Kidney (tissue), 14 donors: Measurements from ENCODE around the gene ACTA1. TPM values are rescaled to one million over a fixed set of nuclear protein-coding genes. Genes with fewer than 3 reads are reported as not detected.
A peak's percentile ranks its signal among the peaks of the same experiment; 100 is the strongest.

ENCODE experiments used
- DNase-seq, 5 donors: peaks; one replicate each; pipeline ENCODE4 v3.0.0-alpha.2; 2013 to 2020
- FAIRE-seq: peaks from 2 replicates; lab custom pipeline; 2012; peaks lifted over from hg19 to GRCh38; lab: Jason Lieb, UNC
- H3K27ac ChIP-seq, 2 donors: one replicate each; pipeline ENCODE4 v1.7.0; 2013; ENCODE audit warnings: low read depth in 2 of 2, low read length in 2 of 2, inconsistent platforms in 1 of 2
- H3K27me3 ChIP-seq: one replicate; pipeline ENCODE4 v1.7.1; 2013; ENCODE audit warnings: low read length, inconsistent platforms; ENCODE audit not compliant: control insufficient read depth, insufficient read depth
- H3K36me3 ChIP-seq, 3 donors: one replicate each; pipeline versions ENCODE4 v1.7.0 to v1.7.1; 2013; ENCODE audit warnings: low read length in 3 of 3, control low read depth in 1 of 3, inconsistent platforms in 1 of 3; ENCODE audit not compliant: insufficient read depth in 3 of 3, control insufficient read depth in 2 of 3
- H3K4me1 ChIP-seq, 3 donors: one replicate each; pipeline versions ENCODE4 v1.7.0 to v1.7.1; 2013; ENCODE audit warnings: low read length in 3 of 3, inconsistent platforms in 1 of 3, low read depth in 1 of 3; ENCODE audit not compliant: control insufficient read depth in 2 of 3, insufficient read depth in 2 of 3
- H3K4me3 ChIP-seq, 3 donors: one replicate each; pipeline versions ENCODE4 v1.7.0 to v1.8.1; 2013; ENCODE audit warnings: low read length in 3 of 3, control low read depth in 1 of 3, inconsistent platforms in 1 of 3
- H3K9ac ChIP-seq, 3 donors: one replicate each; pipeline versions ENCODE4 v1.7.0 to v1.7.1; 2013; ENCODE audit warnings: low read length in 3 of 3, control low read depth in 1 of 3, inconsistent platforms in 1 of 3
- H3K9me3 ChIP-seq, 3 donors: one replicate each; pipeline versions ENCODE4 v1.7.0 to v1.7.1; 2013; ENCODE audit warnings: low read length in 3 of 3, control low read depth in 1 of 3, inconsistent platforms in 1 of 3; ENCODE audit not compliant: control insufficient read depth in 2 of 3, insufficient read depth in 1 of 3
- CTCF ChIP-seq: IDR thresholded peaks from 3 replicates; pipeline ENCODE4 v1.5.1; 2012; ENCODE audit warnings: mild to moderate bottlenecking, moderate library complexity, borderline replicate concordance; ENCODE audit not compliant: insufficient read depth; ENCODE audit errors: extremely low read depth
- intact Hi-C: fragments of 100-400 bp; cut with DNase I; formaldehyde crosslinking; loops from one replicate; pipeline ENCODE4 v1.11.1; 2022
- polyA plus RNA-seq: library from polyadenylated mRNA; stranded (reverse); fragments of 350-450 nt; fragmentation: Illumina TruSeq; extraction: RNeasy Lipid Tissue Mini Kit (QIAGEN cat#74804); gene quantifications from one replicate; pipeline ENCODE4 v1.2.3, GENCODE V29; 2014; ENCODE audit warnings: low read depth, low replicate concordance; ENCODE audit not compliant: insufficient read depth
- total RNA-seq: library from RNA; stranded (reverse); fragmentation: NEBNext Ultra II Directional; extraction: Animal tissue kit (Norgen Biotek cat#: 25700); gene quantifications from one replicate; pipeline ENCODE4 v1.2.1, GENCODE V29; 2021
- donor health status: control.
- donor health status: control.
- donor health status: control.
- donor health status: control.
- donor health status: control.
- donor health status: DM: yes; HTN: yes; CAD: no.
- donor health status: Normal renal cell carcinoma (clear cell type).

ACTA1 gene
- total and polyA plus RNA-seq, 2 donors from 2014 or later = 1.2 TPM; not detected in 1

- no peaks in the 10 kb centered on the region for H3K4me1 ChIP-seq
- DNase-seq (peak in 2 of 5 donors; percentile 26 to 47), FAIRE-seq (no peak)
- peaks cover 3 to 12% (median 6%) of the 10 kb centered on the region in 3 donors for H3K36me3 ChIP-seq
- H3K27ac ChIP-seq = no peak overlapping the region
- no peak overlapping the region for H3K9ac ChIP-seq
- intact Hi-C loops = no loop called here
- no peaks in the 10 kb centered on the region for H3K27me3 ChIP-seq
- no peak for TF ChIP-seq CTCF
- no peak overlapping the region for H3K4me3 ChIP-seq
- H3K9me3 ChIP-seq = no peaks in the 10 kb centered on the region
These were observed 7.1 kb upstream of the ACTA1 start for GRCh38 chr1:229440851-229441537.

GRCh38 chr1:229438021-229438420 lies 4.1 kb upstream of the ACTA1 start:
- Histone ChIP-seq H3K36me3 (peaks cover 3 to 8% (median 3%) of the 10 kb centered on the region in 3 donors), H3K4me3 (no peak overlapping the region), H3K27ac (no peak overlapping the region), H3K27me3 (peaks cover 18% of the 10 kb centered on the region), H3K9ac (no peak overlapping the region), H3K9me3 (no peaks in the 10 kb centered on the region), H3K4me1 (no peaks in the 10 kb centered on the region)
- DNase-seq (no peak), FAIRE-seq (no peak)
- intact Hi-C loops = no loop called here
- TF ChIP-seq CTCF = no peak

- Histone ChIP-seq H3K36me3 (peaks cover 3 to 8% (median 3%) of the 10 kb centered on the region in 3 donors), H3K4me3 (no peak overlapping the region), H3K27ac (no peak overlapping the region), H3K9ac (no peak overlapping the region), H3K9me3 (no peaks in the 10 kb centered on the region), H3K4me1 (no peaks in the 10 kb centered on the region), H3K27me3 (peaks cover 21% of the 10 kb centered on the region)
- intact Hi-C loops = no loop called here
- no peak for TF ChIP-seq CTCF
- FAIRE-seq (no peak), DNase-seq (no peak)
These were observed 3.5 kb upstream of the ACTA1 start for GRCh38 chr1:229437443-229437842.
